ENCODE data around the gene ZDHHC20.

GRCh38 chr13:21504379-21504778 lies 45.3 kb upstream of the ZDHHC20 start:
- no peak for TF ChIP-seq CTCF (IDR thresholded peaks at IDR 0.05)
- no peak for TF ChIP-seq EZH2 (IDR thresholded peaks at IDR 0.05)

All from neural progenitor cell (in vitro differentiated cells).